GM12878 (cell line): Measurements from ENCODE around the gene SLC12A4. TPM values are rescaled to one million over a fixed set of nuclear protein-coding genes. Genes with fewer than 3 reads are reported as not detected.
"Not testable (repeated sequence)": the region's sequence is repeated elsewhere in the genome, so short reads cannot be mapped to it uniquely, and the experiment has no call there.

Source experiments
- ATAC-seq: fragments of 200-7000 bp; cut with Tn5 transposase; 3 replicates; pipeline ENCODE4 v1.9.1; 2020; ENCODE audit warnings: mild to moderate bottlenecking, moderate library complexity
- BruUV-seq: library from RNA; stranded (reverse); fragments of 400-500 nt; replicated peaks from 2 replicates; lab custom pipeline; 2021; lab: Mats Ljungman, UMichigan
- CTCF ChIA-PET: fragments of 300-600 bp; sonication (Branson Sonifier 250); formaldehyde crosslinking; extraction: SDS; loops from one replicate; lab custom pipeline; 2021; ENCODE audit warnings: inconsistent platforms; lab: Yijun Ruan, JAX
- POLR2A ChIA-PET: fragments of 350-600 bp; formaldehyde crosslinking; extraction: SDS; loops from one replicate; lab custom pipeline; 2021; ENCODE audit warnings: inconsistent platforms; lab: Charles Lee
- RAD21 ChIA-PET: fragments of 300-600 bp; sonication (Branson Sonifier 250); formaldehyde crosslinking; loops from one replicate; lab custom pipeline; 2023; ENCODE audit warnings: antibody characterized with exemption; ENCODE audit not compliant: unreplicated experiment; lab: Charles Lee
- SMC1A ChIA-PET: fragments of 300-600 bp; sonication (Branson Sonifier 250); formaldehyde crosslinking; loops from one replicate; lab custom pipeline; 2023; ENCODE audit not compliant: unreplicated experiment, uncharacterized antibody; lab: Charles Lee
- DNase-seq: peaks from one replicate; pipeline ENCODE4 v3.0.0-alpha.2; 2011; ENCODE audit warnings: low read depth, low spot score
- FAIRE-seq: peaks from 3 replicates; lab custom pipeline; 2011; peaks lifted over from hg19 to GRCh38; lab: Jason Lieb, UNC
- H2AFZ ChIP-seq: 2 replicates; pipeline ENCODE4 v1.6.0; 2011; ENCODE audit warnings: low read depth, low read length, control low read depth; ENCODE audit not compliant: control insufficient read depth
- H3K27ac ChIP-seq: 2 replicates; pipeline ENCODE4 v1.5.1; 2011; ENCODE audit warnings: control low read depth; ENCODE audit not compliant: control insufficient read depth, insufficient read depth
- H3K27me3 ChIP-seq, 2 experiments: replicated peaks in 1 of 2; 2 replicates each; pipeline versions ENCODE4 v1.6.0 to v1.6.1; 2011; ENCODE audit warnings: low read length in 1 of 2; ENCODE audit not compliant: control insufficient read depth in 2 of 2, insufficient read depth in 2 of 2
- H3K36me3 ChIP-seq, 2 experiments: 2 replicates each; pipeline ENCODE4 v1.5.1; 2011; ENCODE audit warnings: low read length in 1 of 2; ENCODE audit not compliant: control insufficient read depth in 2 of 2, insufficient read depth in 2 of 2
- H3K4me1 ChIP-seq: 2 replicates; pipeline ENCODE4 v1.6.1; 2011; ENCODE audit warnings: mild to moderate bottlenecking, low read length, moderate library complexity, mixed read lengths; ENCODE audit not compliant: control insufficient read depth, insufficient read depth
- H3K4me2 ChIP-seq: 2 replicates; pipeline ENCODE4 v1.6.0; 2011; ENCODE audit warnings: control low read depth; ENCODE audit not compliant: control insufficient read depth, insufficient read depth
- H3K4me3 ChIP-seq: fragments of 200-600 bp; sonication (generic); 2 replicates; pipeline ENCODE4 v1.5.1; 2016
- H3K79me2 ChIP-seq: 2 replicates; pipeline ENCODE4 v1.6.0; 2011; ENCODE audit warnings: low read length; ENCODE audit not compliant: control insufficient read depth, insufficient read depth
- H3K9ac ChIP-seq: 2 replicates; pipeline ENCODE4 v1.8.0; 2011; ENCODE audit warnings: low read length, control low read depth, mixed read lengths; ENCODE audit not compliant: control insufficient read depth, insufficient read depth
- H3K9me3 ChIP-seq: replicated peaks from 3 replicates; pipeline ENCODE4 v1.5.1; 2011; ENCODE audit warnings: mild to moderate bottlenecking, low read length; ENCODE audit not compliant: control insufficient read depth, insufficient read depth
- H4K20me1 ChIP-seq: 2 replicates; pipeline ENCODE4 v1.6.0; 2011; ENCODE audit not compliant: control insufficient read depth, insufficient read depth
- BHLHE40 ChIP-seq, 2 experiments: fragments of 450-650 bp in 1 of 2; IDR thresholded peaks; 2 replicates each; pipeline ENCODE4 v1.6.1; 2011 to 2017; ENCODE audit warnings: low read depth in 2 of 2, borderline replicate concordance in 1 of 2, improper control_type of control experiment in 1 of 2, low read length in 1 of 2, mild to moderate bottlenecking in 1 of 2
- CBFB ChIP-seq: IDR thresholded peaks from 2 replicates; pipeline ENCODE4 v1.6.1; 2016; ENCODE audit warnings: antibody characterized with exemption, low read depth
- DPF2 ChIP-seq: fragments of 450-650 bp; IDR thresholded peaks from 2 replicates; pipeline ENCODE4 v1.6.1; 2017; ENCODE audit warnings: mild to moderate bottlenecking
- ESRRA ChIP-seq: IDR thresholded peaks from 2 replicates; pipeline ENCODE4 v1.6.1; 2012; ENCODE audit warnings: mild to moderate bottlenecking, low read length, improper control_type of control experiment
- GATAD2B ChIP-seq: fragments of 450-650 bp; conservative IDR thresholded peaks from 2 replicates; pipeline ENCODE4 v1.6.1; 2017; ENCODE audit warnings: low read depth, mild to moderate bottlenecking, moderate library complexity
- RBBP5 ChIP-seq: fragments of 200-600 bp; sonication (generic); conservative IDR thresholded peaks from 2 replicates; pipeline ENCODE4 v1.6.1; 2016
- RUNX3 ChIP-seq: IDR thresholded peaks from 2 replicates; pipeline ENCODE4 v1.6.1; 2012; ENCODE audit warnings: low read length, inconsistent platforms
- SPI1 ChIP-seq: IDR thresholded peaks from 2 replicates; pipeline ENCODE4 v1.6.1; 2011; ENCODE audit warnings: low read depth, mild to moderate bottlenecking, low read length, moderate library complexity, borderline replicate concordance; ENCODE audit not compliant: insufficient read depth
- STAT3 ChIP-seq: IDR thresholded peaks from 2 replicates; pipeline ENCODE4 v1.6.1; 2011; ENCODE audit warnings: low read depth, low read length, improper control_type of control experiment
- WRNIP1 ChIP-seq: IDR thresholded peaks from 2 replicates; pipeline ENCODE4 v1.6.1; 2011; ENCODE audit warnings: low read depth, low read length, improper control_type of control experiment, borderline replicate concordance
- ZNF384 ChIP-seq: IDR thresholded peaks from 2 replicates; pipeline ENCODE4 v1.6.1; 2012; ENCODE audit warnings: low read depth, mild to moderate bottlenecking, low read length, improper control_type of control experiment, borderline replicate concordance
- WGBS: methylation state at CpG from one replicate; pipeline ENCODE4 v1.1.6; 2016; ENCODE audit warnings: low lambda C conversion rate; ENCODE audit not compliant: insufficient replicate concordance, insufficient coverage; ENCODE audit errors: missing lambda C conversion rate; 5-methylcytosine and 5-hydroxymethylcytosine counted together
- in situ Hi-C: fragments of 300-500 bp; cut with MboI; formaldehyde crosslinking; loops from 9 replicates; pipeline ENCODE4 v1.14.3; 2018; ENCODE audit warnings: mixed read lengths
- intact Hi-C: fragments of 100-400 bp; cut with micrococcal nuclease; formaldehyde crosslinking; loops from one replicate; pipeline ENCODE4 v1.14.2; 2022; ENCODE audit not compliant: unreplicated experiment
- polyA plus RNA-seq, 11 experiments: library from polyadenylated mRNA; depleted of rRNA in 4 of 11; unstranded in 6 of 11; stranded (reverse) in 5 of 11; fragments of >200 nt; fragmentation: Nextera tagmentation in 4 of 11; fragmentation: Illumina TruSeq in 1 of 11; extraction: Ambion mirVana in 4 of 11; extraction: Trizol in 1 of 11; gene quantifications; 1 replicate in 1 of 11; 2 replicates in 10 of 11; pipeline versions ENCODE4 v1.2.1 to v1.2.3, GENCODE V29; 2011 to 2016; ENCODE audit warnings: inconsistent platforms in 2 of 11, missing spikeins in 2 of 11, low read depth in 1 of 11
- total RNA-seq, 4 experiments: library from RNA; depleted of rRNA in 3 of 4; stranded (reverse); fragments of >200 nt in 3 of 4; fragmentation: Illumina TruSeq in 1 of 4; extraction: Trizol in 1 of 4; gene quantifications; 2 replicates each; pipeline versions ENCODE4 v1.2.1 to v1.2.3, GENCODE V29; 2013 to 2021

Gene SLC12A4
- total and polyA plus RNA-seq, 10 of the 15 experiments (the other 5 are each of a cell fraction or from before 2014, with no cell fraction given): 0.95 to 39.9 (median 14.2) TPM

DNA sequence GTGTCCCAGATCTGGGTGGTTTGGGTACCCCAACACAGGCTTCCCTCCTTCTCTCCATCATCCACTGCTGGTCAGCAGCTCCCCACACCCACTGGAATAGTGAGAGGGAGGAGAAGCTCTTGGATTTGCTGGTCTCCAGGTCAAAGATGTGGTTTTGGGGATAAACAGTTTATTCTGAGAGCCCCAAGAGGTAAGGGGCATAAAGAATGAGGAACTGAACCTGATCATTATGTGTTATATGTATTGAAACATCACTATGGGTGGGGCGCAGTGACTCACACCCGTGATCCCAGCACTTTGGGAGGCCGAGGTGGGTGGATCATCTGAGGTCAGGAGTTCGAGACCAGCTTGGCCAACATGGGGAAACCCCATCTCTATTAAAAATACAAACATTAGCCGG lies 27.0 kb upstream of the SLC12A4 start (continued):
- TF ChIP-seq BHLHE40 (IDR thresholded peaks at IDR 0.05; ENCODE audit: borderline replicate concordance in 1 of 2, low read depth in 2 of 2, low read length in 1 of 2) (peak in 1 of 2 experiments; percentile 63; a peak in 1 of 4 replicates), WRNIP1 (no peak), SPI1 (peak; percentile 91), ZNF384 (no peak), STAT3 (no peak), RUNX3 (peak; percentile 71), ESRRA (no peak), DPF2 (peak; percentile 35; the same call in 1 of the 2 replicates), RBBP5 (no peak), GATAD2B (no peak), CBFB (no peak)

GRCh38 chr16:67994040-67994408 lies 25.6 kb upstream of the SLC12A4 start:
- H3K9me3 ChIP-seq, DNase-seq, H4K20me1 ChIP-seq, intact Hi-C loops, H3K27me3 ChIP-seq, BruUV-seq, H3K36me3 ChIP-seq, H3K79me2 ChIP-seq, FAIRE-seq: not testable (repeated sequence)
- ChIA-PET SMC1A (interaction anchor here (1.2 to 1.8 kb wide), 3 partner anchors 47 to 473 kb away, joined by 3 to 11 read pairs (median 5); no protein-coding TSS in a partner anchor), POLR2A (interaction anchor here (0.6 kb wide), 1 partner anchor 302 kb away, joined by 4 read pairs; no protein-coding TSS in a partner anchor), RAD21 (interaction anchor here (0.6 to 1.3 kb wide), 10 partner anchors 9 to 461 kb away, joined by 3 to 5 read pairs (median 4); no protein-coding TSS in a partner anchor), CTCF (interaction anchor here (0.6 to 2.3 kb wide), 16 partner anchors 9 to 480 kb away, joined by 3 to 15 read pairs (median 4); partner anchors contain the start of genes DDX28 and DUS2)
- in situ Hi-C loops: loop anchor here (5.0 kb wide), 1 partner anchor 233 kb away; no protein-coding TSS in a partner anchor
- Histone ChIP-seq H3K4me2 (peak overlapping the region; percentile 79), H3K9ac (peak overlapping the region; percentile 68), H3K4me1 (peaks cover 39% of the 10 kb centered on the region), H3K4me3 (peak overlapping the region; percentile 24; the same call in 1 of the 2 replicates), H2AFZ (peak overlapping the region; percentile 78), H3K27ac (peak overlapping the region; percentile 64)
- WGBS: 0% methylated on average over 4 of the region's 6 CpGs
- peak; percentile 1; the same call in 2 of the 3 replicates for ATAC-seq
